HT-29 (cell line): ENCODE measurements around the gene SMG6. TPM values are rescaled to one million over a fixed set of nuclear protein-coding genes. Genes with fewer than 3 reads are reported as not detected.
A peak's percentile ranks its signal among the peaks of the same experiment; 100 is the strongest.

Experiments
- DNase-seq: peaks from one replicate; pipeline ENCODE4 v3.0.0-alpha.2; 2015; ENCODE audit warnings: low spot score
- total RNA-seq: library from RNA; depleted of rRNA; stranded (reverse); fragments of >200 nt; shearing (Covaris generic); gene quantifications from 2 replicates; pipeline ENCODE4 v1.2.3, GENCODE V29; 2014

SMG6 gene
- total RNA-seq, 1 experiment from 2014 or later: 14.9 TPM

- no peak for DNase-seq
Observed at GRCh38 chr17:2062571-2063183, 240.9 kb downstream of the SMG6 start.

- no peak for DNase-seq
Observed at GRCh38 chr17:2061441-2061958, 242.1 kb downstream of the SMG6 start.

DNA sequence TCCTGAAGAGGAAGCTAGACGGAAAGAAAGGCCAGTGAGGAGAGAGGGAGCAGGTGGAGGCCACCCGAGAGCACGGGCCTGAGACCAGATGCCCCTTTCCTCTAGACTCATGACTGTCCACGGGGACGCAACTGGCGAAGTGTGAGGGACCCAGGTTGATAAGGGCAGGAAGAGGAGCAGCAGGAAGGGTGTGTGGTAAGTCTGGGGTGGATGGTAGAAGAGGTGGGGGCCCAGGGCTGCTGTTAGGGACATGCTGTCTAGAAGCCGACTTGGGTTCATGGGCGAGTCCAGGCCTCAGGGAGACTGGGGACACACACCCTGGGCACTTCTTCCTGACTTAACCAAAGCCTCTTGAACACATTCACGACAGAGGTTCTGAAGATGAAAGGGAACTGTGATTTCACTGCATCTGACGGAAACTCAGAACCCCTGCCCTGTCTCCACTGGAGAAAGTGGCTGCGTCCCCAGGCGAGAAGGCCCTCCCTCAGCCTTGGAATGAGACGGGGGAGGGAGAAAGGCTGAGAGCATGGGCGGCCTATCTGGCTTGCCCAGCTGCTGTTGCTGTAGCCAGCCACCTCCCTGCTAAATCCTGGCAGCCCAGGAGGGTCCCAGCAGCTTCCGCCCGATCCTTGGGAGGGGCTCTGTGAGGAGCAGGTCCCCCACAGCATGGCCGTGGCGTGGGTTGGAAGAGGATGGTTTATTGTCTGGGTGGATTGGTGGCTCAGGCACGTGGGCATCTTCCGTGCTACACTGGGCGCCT is 242.7 kb downstream of the SMG6 start:
- DNase-seq: no peak

DNA sequence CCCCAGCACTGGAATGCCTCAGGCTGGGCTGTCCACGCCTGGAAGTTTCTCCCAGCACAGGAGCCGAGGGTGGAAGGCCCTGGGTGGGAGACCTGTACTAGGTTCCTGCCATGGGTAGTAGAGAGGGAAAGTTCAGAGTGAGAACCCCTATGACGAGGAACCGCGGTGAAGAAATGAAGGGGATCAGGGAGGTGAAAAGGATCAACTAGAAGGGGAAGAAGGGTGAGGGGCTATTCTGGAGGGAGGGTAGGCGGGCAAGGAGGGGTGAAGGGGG is 243.3 kb downstream of the SMG6 start:
- no peak for DNase-seq

GRCh38 chr17:2059547-2060384 is 243.8 kb downstream of the SMG6 start:
- DNase-seq: no peak

GRCh38 chr17:2058586-2059546 is 244.7 kb downstream of the SMG6 start:
- peak; percentile 53 for DNase-seq

- DNase-seq: no peak
Observed at GRCh38 chr17:2057760-2058585, 245.6 kb downstream of the SMG6 start.

DNA sequence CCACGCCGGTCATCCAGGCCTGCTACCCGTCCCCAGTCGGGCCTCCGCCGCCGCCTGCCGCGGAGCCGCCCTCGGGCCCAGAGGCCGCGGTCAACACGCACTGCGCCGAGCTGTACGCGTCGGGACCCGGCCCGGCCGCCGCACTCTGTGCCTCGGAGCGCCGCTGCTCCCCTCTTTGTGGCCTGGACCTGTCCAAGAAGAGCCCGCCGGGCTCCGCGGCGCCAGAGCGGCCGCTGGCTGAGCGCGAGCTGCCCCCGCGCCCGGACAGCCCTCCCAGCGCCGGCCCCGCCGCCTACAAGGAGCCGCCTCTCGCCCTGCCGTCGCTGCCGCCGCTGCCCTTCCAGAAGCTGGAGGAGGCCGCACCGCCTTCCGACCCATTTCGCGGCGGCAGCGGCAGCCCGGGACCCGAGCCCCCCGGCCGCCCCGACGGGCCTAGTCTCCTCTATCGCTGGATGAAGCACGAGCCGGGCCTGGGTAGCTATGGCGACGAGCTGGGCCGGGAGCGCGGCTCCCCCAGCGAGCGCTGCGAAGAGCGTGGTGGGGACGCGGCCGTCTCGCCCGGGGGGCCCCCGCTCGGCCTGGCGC is 246.3 kb downstream of the SMG6 start:
- no peak for DNase-seq

DNA sequence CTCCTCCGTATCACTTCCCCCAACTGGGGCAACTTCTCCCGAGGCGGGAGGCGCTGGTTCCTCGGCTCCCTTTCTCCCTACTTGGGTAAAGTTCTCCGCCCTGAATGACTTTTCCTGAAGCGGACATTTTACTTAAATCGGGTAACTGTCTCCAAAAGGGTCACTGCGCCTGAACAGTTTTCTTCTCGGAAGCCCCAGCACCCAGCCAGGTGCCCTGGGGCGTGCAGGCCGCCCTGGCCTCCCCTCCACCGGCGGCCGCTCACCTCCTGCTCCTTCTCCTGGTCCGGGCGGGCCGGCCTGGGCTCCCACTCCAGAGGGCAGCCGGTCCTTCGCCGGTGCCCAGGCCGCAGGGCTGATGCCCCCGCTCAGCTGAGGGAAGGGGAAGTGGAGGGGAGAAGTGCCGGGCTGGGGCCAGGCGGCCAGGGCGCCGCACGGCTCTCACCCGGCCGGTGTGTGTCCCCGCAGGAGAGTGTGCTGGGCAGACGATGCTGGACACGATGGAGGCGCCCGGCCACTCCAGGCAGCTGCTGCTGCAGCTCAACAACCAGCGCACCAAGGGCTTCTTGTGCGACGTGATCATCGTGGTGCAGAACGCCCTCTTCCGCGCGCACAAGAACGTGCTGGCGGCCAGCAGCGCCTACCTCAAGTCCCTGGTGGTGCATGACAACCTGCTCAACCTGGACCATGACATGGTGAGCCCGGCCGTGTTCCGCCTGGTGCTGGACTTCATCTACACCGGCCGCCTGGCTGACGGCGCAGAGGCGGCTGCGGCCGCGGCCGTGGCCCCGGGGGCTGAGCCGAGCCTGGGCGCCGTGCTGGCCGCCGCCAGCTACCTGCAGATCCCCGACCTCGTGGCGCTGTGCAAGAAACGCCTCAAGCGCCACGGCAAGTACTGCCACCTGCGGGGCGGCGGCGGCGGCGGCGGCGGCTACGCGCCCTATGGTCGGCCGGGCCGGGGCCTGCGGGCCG is 247.1 kb downstream of the SMG6 start:
- DNase-seq: no peak

GRCh38 chr17:2055292-2056205 is 248.0 kb downstream of the SMG6 start:
- DNase-seq: peak; percentile 16

- DNase-seq: peak; percentile 68
Observed at GRCh38 chr17:2054512-2055291, 248.9 kb downstream of the SMG6 start, which contains the start of gene HIC1. Gene HIC1, plus strand, starts transcription at chr17:2055103. Its CDS starts 1,588 bp downstream, at chr17:2056691.

GRCh38 chr17:2054262-2054511 is 249.4 kb downstream of the SMG6 start:
- DNase-seq: no peak

GRCh38 chr17:2053380-2054261 is 250.0 kb downstream of the SMG6 start:
- no peak for DNase-seq

DNA sequence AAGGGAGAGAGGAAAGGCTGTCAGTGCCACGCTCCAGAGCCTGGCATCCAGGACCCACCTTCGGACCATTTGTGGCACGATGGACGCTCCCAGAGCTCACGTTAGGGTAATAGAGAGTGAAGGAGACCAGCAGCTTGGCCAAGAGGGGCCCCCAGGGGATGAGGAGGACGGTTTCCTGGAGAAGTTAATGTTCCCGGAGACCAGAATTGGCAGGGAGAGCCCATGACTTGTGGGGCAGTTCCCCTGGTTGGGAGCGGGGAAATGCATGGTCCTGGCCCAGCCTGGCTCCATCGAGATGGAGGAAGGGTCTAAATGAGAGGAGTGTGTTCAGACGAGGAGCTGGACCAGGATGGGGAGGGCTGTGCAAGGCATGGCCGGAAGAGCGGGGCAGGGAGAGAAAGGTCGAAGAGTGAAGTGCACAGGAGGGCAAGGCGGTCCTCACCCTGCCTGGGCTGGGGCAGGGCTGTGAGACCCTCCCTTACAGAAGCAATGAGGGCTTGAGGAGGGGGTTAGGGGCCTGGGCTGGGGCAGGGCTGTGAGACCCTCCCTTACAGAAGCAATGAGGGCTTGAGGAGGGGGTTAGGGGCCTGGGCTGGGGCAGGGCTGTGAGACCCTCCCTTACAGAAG is 251.5 kb downstream of the SMG6 start:
- DNase-seq: no peak
